Aorta (tissue), 5 donors: Measurements from ENCODE around the gene ABCF2. TPM values are rescaled to one million over a fixed set of nuclear protein-coding genes. Genes with fewer than 3 reads are reported as not detected.
A peak's percentile ranks its signal among the peaks of the same experiment; 100 is the strongest.

Experiments
- ATAC-seq: fragments of 200-7000 bp; cut with Tn5 transposase; one replicate; pipeline ENCODE4 v1.9.1; 2022; ENCODE audit warnings: moderate library complexity; ENCODE audit not compliant: low FRiP score
- DNase-seq, 2 donors: peaks; one replicate each; pipeline ENCODE4 v3.0.0-alpha.2; 2020
- H3K27ac ChIP-seq, 2 donors: one replicate each; pipeline ENCODE4 v1.5.1; 2013; ENCODE audit warnings: low read length in 2 of 2, mild to moderate bottlenecking in 2 of 2, moderate library complexity in 2 of 2, control low read depth in 1 of 2, inconsistent platforms in 1 of 2, low read depth in 1 of 2
- H3K27me3 ChIP-seq, 2 donors: one replicate each; pipeline ENCODE4 v1.6.1; 2013; ENCODE audit warnings: control low read depth in 1 of 2, low read length in 1 of 2, mild to moderate bottlenecking in 1 of 2, moderate library complexity in 1 of 2; ENCODE audit not compliant: insufficient read depth in 2 of 2, control insufficient read depth in 1 of 2
- H3K36me3 ChIP-seq, 2 donors: one replicate each; pipeline ENCODE4 v1.6.1; 2013; ENCODE audit warnings: control low read depth in 1 of 2, low read length in 1 of 2, mild to moderate bottlenecking in 1 of 2; ENCODE audit not compliant: insufficient read depth in 2 of 2, control insufficient read depth in 1 of 2
- H3K4me1 ChIP-seq, 2 donors: one replicate each; pipeline ENCODE4 v1.6.1; 2013; ENCODE audit warnings: low read length in 2 of 2, control low read depth in 1 of 2, mild to moderate bottlenecking in 1 of 2, moderate library complexity in 1 of 2; ENCODE audit not compliant: insufficient read depth in 2 of 2, control insufficient read depth in 1 of 2
- H3K4me3 ChIP-seq, 2 donors: one replicate each; pipeline ENCODE4 v1.5.1; 2013; ENCODE audit warnings: low read length in 2 of 2, control low read depth in 1 of 2, mild to moderate bottlenecking in 1 of 2
- H3K9me3 ChIP-seq: one replicate; pipeline ENCODE4 v1.6.1; 2013; ENCODE audit warnings: mild to moderate bottlenecking, low read length; ENCODE audit not compliant: control insufficient read depth
- WGBS, 2 donors: extraction: QIAGEN DNeasy Blood & Tissue Kit; methylation state at CpG; one replicate each; pipeline ENCODE4 v1.1.7; 2013; 5-methylcytosine and 5-hydroxymethylcytosine counted together
- intact Hi-C, 2 donors: fragments of 100-400 bp; cut with DNase I; formaldehyde crosslinking; loops; one replicate each; pipeline versions ENCODE4 v1.14.2 to v1.15.0; 2022
- polyA plus RNA-seq, 2 donors: library from polyadenylated mRNA; stranded (reverse); fragments of 200-250 nt; gene quantifications; one replicate each; pipeline ENCODE4 v1.2.3, GENCODE V29; 2013
- total RNA-seq, 2 donors: library from RNA; stranded (reverse); fragmentation: NEBNext Ultra II Directional; extraction: Animal tissue kit (Norgen Biotek cat#: 25700); gene quantifications; one replicate each; pipeline ENCODE4 v1.2.1, GENCODE V29; 2021
- donor health status: healthy with polysubstance abuse.
- donor health status: Bipolar disorder and iron deficiency.
- donor health status: DM: no; HTN: no; CAD: no.
- donor health status: DM: no; HTN: no; CAD: no.
- donor health status: DM: yes; HTN: yes; CAD: no.

ABCF2 gene
- total and polyA plus RNA-seq, 4 donors: 14.3 to 25.8 (median 15.9) TPM

- Histone ChIP-seq H3K4me3 (peak overlapping the region in 1 of 2 donors; percentile 92), H3K36me3 (peaks cover 0 to 3% of the 10 kb centered on the region in 2 donors), H3K4me1 (no peaks in the 10 kb centered on the region), H3K27ac (peak overlapping the region in 1 of 2 donors; percentile 20), H3K27me3 (no peaks in the 10 kb centered on the region), H3K9me3 (no peaks in the 10 kb centered on the region)
- intact Hi-C loops: no loop called here
- 67 to 76% methylated on average over 9 of the region's 9 CpGs for WGBS, 2 donors
- no peak for ATAC-seq
- DNase-seq: peak in 1 of 2 donors; percentile 66
Measured at GRCh38 chr7:151233804-151234203, 6.8 kb upstream of the ABCF2 start.

- DNase-seq: peak; percentile 77 to 87
- ATAC-seq: peak; percentile 66
- no peaks in the 10 kb centered on the region for H3K27me3 ChIP-seq
- 2 to 3% methylated on average over 36 of the region's 36 CpGs for WGBS, 2 donors
- H3K27ac ChIP-seq: peak overlapping the region; percentile 23 to 62
- intact Hi-C loops: no loop called here
- H3K9me3 ChIP-seq: no peaks in the 10 kb centered on the region
- H3K4me1 ChIP-seq: no peaks in the 10 kb centered on the region
- H3K4me3 ChIP-seq: peak overlapping the region; percentile 90 to 92
- peaks cover 0 to 3% of the 10 kb centered on the region in 2 donors for H3K36me3 ChIP-seq
Measured at GRCh38 chr7:151232917-151233701, 6.1 kb upstream of the ABCF2 start.

- peak within 1 kb of the TSS; percentile 23 to 79 for H3K27ac ChIP-seq
- intact Hi-C loops: no loop called here
Measured at GRCh38 chr7:151232091-151232916, 5.3 kb upstream of the ABCF2 start, which contains the start of gene CHPF2. Gene CHPF2, plus strand, starts transcription at chr7:151232483. Its CDS starts 1,529 bp downstream, at chr7:151234012.

GRCh38 chr7:151231080-151231479 lies 4.1 kb upstream of the ABCF2 start:
- H3K4me1 ChIP-seq: no peaks in the 10 kb centered on the region
- no peaks in the 10 kb centered on the region for H3K9me3 ChIP-seq
- H3K27ac ChIP-seq: no peak overlapping the region
- H3K36me3 ChIP-seq: no peaks in the 10 kb centered on the region
- no peaks in the 10 kb centered on the region for H3K27me3 ChIP-seq
- H3K4me3 ChIP-seq: no peak overlapping the region
- 56 to 68% methylated on average over 1 of the region's 1 CpG for WGBS, 2 donors
- DNase-seq (no peak), ATAC-seq (no peak)
- intact Hi-C loops: no loop called here

More at GRCh38 chr7:151232091-151232916, 5.3 kb upstream of the ABCF2 start, which contains the start of gene CHPF2:
- DNase-seq: peak; percentile 96 to 97
- H3K4me3 ChIP-seq: peak within 1 kb of the TSS; percentile 90 to 92
- WGBS, 2 donors: 1% methylated on average over 77 to 79 of the region's 79 CpGs
- ATAC-seq: peak; percentile 96
- H3K4me1 ChIP-seq: no peaks in the 10 kb centered on the region
- H3K36me3 ChIP-seq: no peaks in the 10 kb centered on the region
- H3K9me3 ChIP-seq: no peaks in the 10 kb centered on the region
- no peaks in the 10 kb centered on the region for H3K27me3 ChIP-seq

- no peaks in the 10 kb centered on the region for H3K4me1 ChIP-seq
- 92 to 94% methylated on average over 10 of the region's 10 CpGs for WGBS, 2 donors
- no peak overlapping the region for H3K4me3 ChIP-seq
- peaks cover 0 to 2% of the 10 kb centered on the region in 2 donors for H3K36me3 ChIP-seq
- H3K9me3 ChIP-seq: no peaks in the 10 kb centered on the region
- intact Hi-C loops: no loop called here
- H3K27me3 ChIP-seq: no peaks in the 10 kb centered on the region
- H3K27ac ChIP-seq: no peak overlapping the region
- DNase-seq: no peak
- ATAC-seq: no peak
Measured at GRCh38 chr7:151229249-151229648, 2.2 kb upstream of the ABCF2 start.

- intact Hi-C loops: no loop called here
- Histone ChIP-seq H3K27me3 (no peaks in the 10 kb centered on the region), H3K27ac (peak overlapping the region; percentile 7 to 73), H3K4me1 (no peaks in the 10 kb centered on the region), H3K9me3 (no peaks in the 10 kb centered on the region), H3K4me3 (peak overlapping the region in 1 of 2 donors; percentile 25), H3K36me3 (peaks cover 3 to 6% of the 10 kb centered on the region in 2 donors)
- no peak for DNase-seq
- no peak for ATAC-seq
- WGBS, 2 donors: 56 to 61% methylated on average over 10 of the region's 10 CpGs
Measured at GRCh38 chr7:151228024-151228866, 1.2 kb upstream of the ABCF2 start.

- H3K36me3 ChIP-seq: peaks cover 5 to 10% of the 10 kb centered on the region in 2 donors
- H3K9me3 ChIP-seq: no peaks in the 10 kb centered on the region
- 1 to 2% methylated on average over 15 of the region's 15 CpGs for WGBS, 2 donors
- no peaks in the 10 kb centered on the region for H3K27me3 ChIP-seq
- peak; percentile 16 for ATAC-seq
- H3K4me1 ChIP-seq: no peaks in the 10 kb centered on the region
- no peak overlapping the region for H3K27ac ChIP-seq
- peak overlapping the region; percentile 50 to 61 for H3K4me3 ChIP-seq
- intact Hi-C loops: no loop called here
- no peak for DNase-seq
Measured at GRCh38 chr7:151226560-151226874, 488 bp downstream of the ABCF2 start.

- WGBS, 2 donors: 61 to 64% methylated on average over 8 of the region's 8 CpGs
- Histone ChIP-seq H3K27me3 (no peaks in the 10 kb centered on the region), H3K4me1 (no peaks in the 10 kb centered on the region), H3K36me3 (peaks cover 5 to 11% of the 10 kb centered on the region in 2 donors), H3K4me3 (peak overlapping the region; percentile 50 to 61), H3K27ac (no peak overlapping the region), H3K9me3 (no peaks in the 10 kb centered on the region)
- ATAC-seq (no peak), DNase-seq (no peak)
- intact Hi-C loops: no loop called here
Measured at GRCh38 chr7:151225948-151226510, 976 bp downstream of the ABCF2 start.
